HG03571 (cell line): Measurements from ENCODE around the gene SEMA3A.

ENCODE experiments used
- ATAC-seq: cut with Tn5 transposase; IDR thresholded peaks from one replicate; pipeline ENCODE4 v1.9.1; 2021; ENCODE audit not compliant: unreplicated experiment

Gene SEMA3A

DNA sequence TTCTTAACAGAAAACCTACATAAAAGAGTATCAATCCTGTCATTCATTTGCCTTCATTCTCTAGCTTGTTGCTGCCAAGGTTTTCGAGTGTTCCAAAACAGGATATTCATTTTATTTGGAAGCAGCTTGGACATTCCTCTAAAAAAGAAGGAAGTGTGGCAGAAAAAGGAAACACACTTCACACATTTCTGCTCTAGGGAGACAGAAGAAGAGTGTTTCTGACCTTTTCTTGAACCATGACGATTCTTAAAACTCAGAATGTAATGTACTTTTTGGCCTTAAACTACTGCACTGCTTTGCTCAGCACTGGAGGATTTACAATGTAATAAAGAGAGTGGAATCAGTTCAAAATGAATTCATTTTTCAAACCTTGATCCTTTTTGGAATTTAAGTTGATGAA is 81.3 kb downstream of the SEMA3A start:
- ATAC-seq, result no peak

DNA sequence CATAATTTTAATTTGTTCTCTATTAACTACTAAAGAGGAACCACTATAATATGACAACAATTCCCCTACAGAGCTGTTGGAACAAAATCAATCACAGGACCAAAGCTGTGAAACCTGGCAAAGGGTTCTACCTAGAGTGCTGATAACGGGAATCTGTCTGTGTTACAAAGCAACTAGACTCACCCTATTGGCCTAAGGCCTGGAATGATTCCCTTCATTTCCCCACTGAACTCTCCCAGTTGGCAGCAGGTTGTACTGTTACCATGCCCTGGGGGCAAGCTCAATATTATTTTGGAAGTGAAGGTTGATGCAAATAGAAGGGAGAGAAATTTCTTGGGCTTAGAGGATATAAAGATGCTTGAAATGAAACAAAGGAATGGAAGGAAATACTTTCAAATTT is 81.8 kb downstream of the SEMA3A start:
- no peak for ATAC-seq

DNA sequence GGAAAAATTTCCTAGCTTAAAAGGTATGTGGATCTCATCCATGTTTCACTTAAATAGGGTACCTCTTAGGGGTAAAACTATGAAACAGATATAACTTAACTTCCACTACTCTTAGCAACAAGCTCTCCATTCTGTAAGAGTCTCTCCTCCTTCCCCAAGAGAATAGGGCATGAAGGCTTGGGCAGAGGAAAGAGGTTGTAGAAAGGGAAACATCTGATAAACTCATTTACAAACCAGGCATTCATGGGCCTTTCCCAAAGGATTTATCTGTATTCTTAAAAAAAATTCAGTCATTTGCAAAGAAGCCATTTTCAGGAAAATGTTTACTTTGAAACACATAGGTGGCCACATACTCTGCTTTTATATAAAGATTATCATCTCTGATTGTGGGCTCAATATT is 82.7 kb downstream of the SEMA3A start:
- no peak for ATAC-seq

DNA sequence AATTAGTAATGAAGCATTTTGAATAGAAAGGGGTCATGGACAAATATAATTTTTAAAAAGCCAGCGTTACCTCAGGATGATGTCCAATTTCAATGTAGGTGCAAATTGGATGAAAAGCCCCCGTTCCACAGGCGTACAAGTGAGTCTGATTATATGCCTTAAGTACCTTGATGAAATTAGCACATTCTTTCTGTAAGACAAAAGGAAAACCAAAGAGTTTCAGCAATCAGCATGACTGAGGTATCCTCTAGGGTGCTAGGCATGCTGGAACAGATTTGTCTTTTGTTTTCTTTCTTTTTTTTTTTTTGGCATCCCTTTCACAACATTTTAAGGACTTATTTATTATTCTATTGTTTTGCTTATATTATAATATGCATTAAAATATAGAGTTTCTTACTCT is 84.2 kb downstream of the SEMA3A start:
- no peak for ATAC-seq

- no peak for ATAC-seq
Measured at GRCh38 chr7:84108787-84109186, 85.8 kb downstream of the SEMA3A start.

- no peak for ATAC-seq
Measured at GRCh38 chr7:84108119-84108518, 86.5 kb downstream of the SEMA3A start.

- ATAC-seq, result no peak
Measured at GRCh38 chr7:84107259-84107658, 87.3 kb downstream of the SEMA3A start.

- ATAC-seq, result no peak
Measured at GRCh38 chr7:84106291-84106690, 88.3 kb downstream of the SEMA3A start.

DNA sequence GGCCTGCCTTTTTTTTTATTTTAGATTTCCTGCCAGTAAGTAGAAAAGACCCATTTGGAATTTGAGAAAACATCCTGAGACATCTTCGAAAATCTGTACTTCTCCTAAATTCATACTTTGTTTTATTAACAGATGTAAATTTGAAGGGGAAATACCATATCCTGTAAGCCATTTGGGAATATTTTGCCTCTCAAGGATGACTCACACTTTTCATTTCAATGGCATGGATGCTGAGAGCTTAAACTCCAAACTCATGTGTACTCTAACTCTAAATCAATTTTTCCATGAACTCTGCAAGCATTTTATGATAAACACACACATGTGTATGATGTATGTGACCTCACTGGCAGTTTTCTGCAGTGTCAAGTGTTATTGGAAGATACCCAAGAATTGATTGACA is 89.0 kb downstream of the SEMA3A start:
- no peak for ATAC-seq

DNA sequence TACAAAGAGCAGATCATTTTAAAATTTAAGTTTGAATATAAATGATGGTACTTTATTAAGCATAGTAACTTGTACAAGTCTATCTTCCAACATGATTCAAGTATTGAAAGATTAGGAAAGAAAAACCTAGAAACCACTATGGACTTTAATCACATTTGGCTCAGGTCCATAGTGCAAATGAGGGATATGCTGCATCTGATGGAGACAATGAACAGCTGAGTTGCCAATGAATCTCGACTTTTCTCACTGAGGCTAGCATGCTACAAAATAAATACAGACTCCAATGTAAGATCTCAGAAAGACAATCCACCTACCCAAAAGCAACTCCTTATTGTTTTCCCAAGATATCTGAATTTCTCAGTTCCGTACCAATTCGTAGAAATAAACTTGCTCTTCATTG is 89.8 kb downstream of the SEMA3A start:
- no peak for ATAC-seq

GRCh38 chr7:84102213-84102612 is 92.4 kb downstream of the SEMA3A start:
- ATAC-seq, result no peak

DNA sequence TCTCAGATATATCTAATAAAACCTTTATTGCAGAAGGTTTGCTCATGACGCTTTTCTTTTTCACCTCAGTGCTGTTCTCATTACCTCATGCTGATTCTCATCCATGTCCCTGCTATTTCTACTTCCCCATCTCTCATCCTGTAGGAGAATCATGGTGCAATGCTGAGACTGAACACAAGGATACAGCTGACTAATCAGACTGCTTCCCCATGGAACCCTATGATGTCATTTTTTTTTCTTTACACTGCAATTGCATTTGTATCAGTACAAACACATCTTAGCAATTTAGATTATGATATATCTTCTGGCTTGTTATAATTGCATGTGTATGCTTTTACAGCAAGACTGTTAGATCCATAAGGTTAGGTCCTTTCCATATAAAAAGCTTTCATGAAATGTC is 93.7 kb downstream of the SEMA3A start:
- no peak for ATAC-seq

DNA sequence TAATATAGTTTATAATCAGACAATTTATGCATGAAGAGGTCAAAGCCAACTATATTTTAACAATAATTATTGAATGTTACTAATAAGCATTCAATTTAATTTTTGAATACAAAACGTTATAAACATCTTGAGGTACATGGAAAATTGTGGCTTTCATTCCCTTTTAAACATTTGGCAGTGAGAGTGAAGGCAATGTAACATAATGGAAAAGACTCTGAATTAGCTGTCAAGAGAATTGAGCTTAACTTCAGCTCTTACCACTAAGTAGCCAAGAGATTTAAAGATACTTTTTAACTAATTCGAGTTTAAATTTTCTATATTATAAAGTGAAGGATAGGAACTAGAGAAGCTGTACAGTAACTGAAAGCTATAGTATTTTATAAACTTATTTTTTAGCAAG is 98.6 kb downstream of the SEMA3A start:
- ATAC-seq, result no peak

- ATAC-seq, result no peak
Measured at GRCh38 chr7:84092207-84092606, 102.4 kb downstream of the SEMA3A start.

DNA sequence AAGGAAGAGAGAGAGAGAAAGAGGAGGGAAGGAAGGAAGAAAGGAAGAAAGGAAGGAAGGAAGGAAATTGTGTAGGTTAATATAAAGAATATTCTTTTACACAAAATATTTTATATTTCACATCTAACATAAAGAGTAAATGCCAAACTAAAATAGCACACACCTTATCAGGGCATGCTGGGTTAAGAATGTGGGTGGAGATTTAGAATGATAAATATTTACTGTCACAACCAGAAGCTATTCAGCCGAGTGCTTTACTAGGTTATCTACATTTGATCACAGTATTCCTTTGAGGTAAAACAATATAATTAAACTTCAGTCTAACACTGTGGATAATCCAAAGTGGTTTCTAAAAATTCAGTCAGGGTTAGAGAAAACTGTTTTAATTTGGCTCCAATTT is 103.3 kb downstream of the SEMA3A start:
- ATAC-seq, result no peak

DNA sequence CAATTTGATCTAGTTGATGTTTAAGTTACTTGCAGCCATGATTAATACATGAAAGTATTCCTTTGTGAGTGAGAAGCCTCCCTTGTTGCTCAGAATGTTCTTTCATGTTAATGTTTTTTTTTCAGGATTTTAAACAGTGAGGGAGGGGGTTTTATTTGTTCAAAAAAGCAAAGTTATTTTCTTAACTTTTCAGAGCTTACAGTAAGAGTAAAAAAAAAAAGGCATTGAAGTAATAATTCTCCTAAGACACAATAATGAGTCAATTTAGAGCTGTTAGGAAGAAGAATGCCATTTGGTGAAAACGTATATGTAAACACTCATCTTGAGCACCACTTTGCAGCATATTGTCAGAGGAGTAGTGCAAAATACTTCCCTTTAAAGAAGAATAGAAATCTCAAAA is 105.8 kb downstream of the SEMA3A start:
- no peak for ATAC-seq

DNA sequence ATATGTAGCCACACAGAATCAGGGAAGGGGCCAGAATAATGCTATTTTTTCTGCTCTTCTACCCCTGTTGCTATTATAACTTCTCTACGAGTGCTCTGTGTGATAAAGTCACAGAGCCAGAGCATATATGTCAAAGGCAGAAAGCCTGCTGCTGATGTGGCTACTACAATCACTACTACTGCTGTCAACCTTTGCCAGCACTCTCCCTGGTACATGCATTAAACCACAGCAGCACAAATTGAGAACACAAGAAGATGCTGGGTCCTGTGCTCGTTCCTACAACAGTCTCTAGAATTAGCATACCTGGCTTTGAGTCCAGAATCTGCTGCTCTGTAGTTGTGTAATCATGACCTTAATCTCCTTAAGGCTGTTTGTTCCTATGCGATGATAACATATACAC is 108.6 kb downstream of the SEMA3A start:
- no peak for ATAC-seq

DNA sequence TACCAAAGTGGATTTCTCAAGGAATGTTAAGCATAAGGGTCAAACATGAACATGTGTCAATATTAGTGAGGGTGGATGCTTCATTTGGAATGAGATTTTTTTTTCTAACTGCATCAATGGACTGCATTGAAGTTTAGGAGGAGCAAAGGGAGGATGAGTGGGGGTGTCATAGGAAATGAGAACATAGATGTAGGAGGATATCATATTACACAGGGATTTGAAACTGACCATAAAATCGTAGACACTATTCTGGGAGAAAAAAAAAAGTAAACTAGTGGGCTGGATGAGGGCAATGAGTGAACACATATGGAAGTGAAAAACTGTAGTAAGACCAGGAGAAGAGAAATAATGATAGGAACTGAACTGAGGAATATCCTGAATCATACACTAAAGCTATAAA is 109.4 kb downstream of the SEMA3A start:
- no peak for ATAC-seq

DNA sequence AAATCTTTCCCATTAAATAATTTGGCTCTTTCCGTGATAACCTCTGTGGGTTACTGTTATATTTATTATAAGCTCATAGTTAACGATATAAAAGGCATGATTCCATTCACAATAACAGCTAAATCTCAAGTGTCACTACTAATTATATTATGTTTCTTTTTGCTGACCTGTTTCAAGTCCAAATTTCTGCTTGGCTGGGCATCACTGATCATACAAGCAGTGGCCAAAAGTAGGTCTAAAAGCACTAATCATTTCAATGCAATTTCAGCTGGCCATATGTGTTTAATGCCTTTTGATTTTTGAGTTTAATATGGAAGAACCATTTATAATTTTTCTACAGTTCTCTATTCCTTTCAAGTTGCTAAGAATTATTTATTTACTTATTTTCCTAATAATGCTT is 110.7 kb downstream of the SEMA3A start:
- no peak for ATAC-seq

- no peak for ATAC-seq
Measured at GRCh38 chr7:84081973-84082522, 112.5 kb downstream of the SEMA3A start.

DNA sequence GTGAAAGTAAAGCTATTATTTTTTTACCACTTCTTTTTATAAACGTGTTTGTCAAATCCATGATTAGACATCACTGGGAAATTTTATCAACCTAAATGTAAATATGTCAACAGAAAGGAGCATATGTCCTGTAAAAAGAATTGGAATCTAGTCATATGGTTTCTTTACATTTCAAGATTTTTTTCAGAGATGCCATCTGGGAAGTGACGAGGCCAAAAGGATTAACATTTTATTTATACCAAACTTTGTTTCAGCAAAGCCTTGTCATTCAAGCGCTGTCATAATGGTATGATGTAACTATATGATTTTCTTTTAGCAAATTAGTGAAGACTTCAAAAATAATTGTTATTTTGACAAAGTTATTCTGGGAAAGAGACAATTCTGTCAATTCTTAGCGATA is 117.3 kb downstream of the SEMA3A start:
- no peak for ATAC-seq

GRCh38 chr7:84076219-84076618 is 118.4 kb downstream of the SEMA3A start:
- ATAC-seq, result no peak

GRCh38 chr7:84073186-84073875 is 121.3 kb downstream of the SEMA3A start:
- ATAC-seq, result no peak
